Activated CD8-positive, alpha-beta memory T cell treated with anti-CD3 and anti-CD28 coated beads for 48 hours (primary cell): ENCODE measurements around the gene COL12A1.

Source experiments
- DNase-seq, 3 experiments: peaks; one replicate each; pipeline ENCODE4 v3.0.0-alpha.2; 2020; ENCODE audit warnings: low read depth in 2 of 3, low spot score in 2 of 3

Gene COL12A1

DNA sequence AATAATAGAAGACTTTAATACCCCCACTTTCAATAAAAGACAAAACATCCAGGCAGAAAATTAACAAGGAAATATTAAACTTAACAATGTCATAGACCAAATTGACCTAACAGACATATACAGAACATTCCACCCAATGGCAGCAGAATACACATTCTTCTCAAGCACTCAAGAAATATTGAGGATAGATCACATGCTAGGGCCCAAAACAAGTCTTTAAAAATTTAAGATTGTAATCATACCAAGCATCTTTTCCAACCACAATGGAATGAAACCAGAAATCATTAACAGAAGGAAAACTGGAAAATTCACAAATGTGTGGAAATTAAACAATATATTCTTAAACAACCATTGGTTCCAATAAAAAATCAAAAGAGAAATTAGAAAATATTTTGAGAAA, 161.0 kb downstream of the COL12A1 start:
- DNase-seq, result no peak

DNA sequence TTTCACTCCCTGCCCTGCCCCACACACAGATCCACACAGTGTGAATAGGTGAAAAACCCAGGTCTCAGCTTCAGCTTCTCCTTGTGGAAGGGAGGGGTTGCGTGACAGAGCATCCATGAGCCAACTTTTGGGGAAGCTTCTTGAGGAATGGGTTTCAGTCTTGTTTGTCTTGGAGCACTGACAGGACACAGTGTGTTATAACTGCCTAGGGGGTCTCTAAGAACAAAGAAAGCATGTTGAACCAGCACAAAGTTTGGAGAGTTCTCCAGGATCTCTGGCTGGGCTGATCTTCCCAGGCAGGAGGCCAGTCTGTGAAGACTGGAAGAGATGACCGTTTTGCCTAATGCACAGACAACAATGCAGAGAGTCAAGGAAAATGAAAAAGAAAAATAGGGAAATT, 164.5 kb downstream of the COL12A1 start:
- DNase-seq, result no peak
